Liver (tissue), 9 donors: Measurements from ENCODE around the gene EIF5B. TPM values are rescaled to one million over a fixed set of nuclear protein-coding genes. Genes with fewer than 3 reads are reported as not detected.
"Not testable (repeated sequence)": the region's sequence is repeated elsewhere in the genome, so short reads cannot be mapped to it uniquely, and the experiment has no call there.

Source experiments
- DNase-seq: peaks from one replicate; pipeline ENCODE4 v3.0.0-alpha.2; 2017; ENCODE audit warnings: low spot score
- H3K27ac ChIP-seq, 2 donors: one replicate each; pipeline ENCODE4 v1.7.0; 2013; ENCODE audit warnings: inconsistent platforms in 2 of 2, low read length in 2 of 2, control low read depth in 1 of 2, low read depth in 1 of 2, mild to moderate bottlenecking in 1 of 2
- H3K27me3 ChIP-seq, 4 donors: one replicate each; pipeline versions ENCODE4 v1.6.1 to v1.7.0; 2013; ENCODE audit warnings: low read length in 3 of 4, inconsistent platforms in 1 of 4, mild to moderate bottlenecking in 1 of 4, moderate library complexity in 1 of 4; ENCODE audit not compliant: control insufficient read depth in 4 of 4, insufficient read depth in 4 of 4
- H3K36me3 ChIP-seq, 4 donors: one replicate each; pipeline versions ENCODE4 v1.6.1 to v1.7.0; 2013; ENCODE audit warnings: low read length in 3 of 4, mild to moderate bottlenecking in 3 of 4, low read depth in 1 of 4, moderate library complexity in 1 of 4; ENCODE audit not compliant: control insufficient read depth in 4 of 4, insufficient read depth in 3 of 4
- H3K4me1 ChIP-seq, 4 donors: one replicate each; pipeline versions ENCODE4 v1.6.1 to v1.7.0; 2013; ENCODE audit warnings: low read length in 3 of 4, mild to moderate bottlenecking in 3 of 4, moderate library complexity in 1 of 4; ENCODE audit not compliant: control insufficient read depth in 4 of 4, insufficient read depth in 4 of 4
- H3K4me3 ChIP-seq, 3 donors: one replicate each; pipeline versions ENCODE4 v1.6.1 to v1.7.0; 2013; ENCODE audit warnings: low read length in 3 of 3, control low read depth in 1 of 3, low read depth in 1 of 3, mild to moderate bottlenecking in 1 of 3
- H3K9ac ChIP-seq, 2 donors: one replicate each; pipeline ENCODE4 v1.7.0; 2013; ENCODE audit warnings: low read length in 2 of 2, mild to moderate bottlenecking in 2 of 2, moderate library complexity in 2 of 2, control low read depth in 1 of 2, low read depth in 1 of 2
- H3K9me3 ChIP-seq, 4 donors: one replicate each; pipeline versions ENCODE4 v1.6.1 to v1.7.0; 2013; ENCODE audit warnings: low read length in 3 of 4; ENCODE audit not compliant: control insufficient read depth in 4 of 4
- CTCF ChIP-seq: fragments of 150-350 bp; IDR thresholded peaks from 2 replicates; pipeline ENCODE4 v1.5.1; 2017; ENCODE audit warnings: improper control_type of control experiment, low read depth, low read length; ENCODE audit not compliant: missing input control
- FOXA1 ChIP-seq: IDR thresholded peaks from 2 replicates; pipeline ENCODE4 v1.6.1; 2016; ENCODE audit warnings: antibody characterized with exemption
- FOXA2 ChIP-seq: IDR thresholded peaks from 2 replicates; pipeline ENCODE4 v1.6.1; 2016; ENCODE audit warnings: antibody characterized with exemption
- HNF4A ChIP-seq, 2 donors: conservative IDR thresholded peaks; 2 replicates each; pipeline ENCODE4 v1.6.1; 2016; ENCODE audit warnings: antibody characterized with exemption in 2 of 2, mild to moderate bottlenecking in 2 of 2
- HNF4G ChIP-seq: IDR thresholded peaks from 2 replicates; pipeline ENCODE4 v1.6.1; 2016; ENCODE audit warnings: antibody characterized with exemption
- JUND ChIP-seq, 2 donors: IDR thresholded peaks; 2 replicates each; pipeline ENCODE4 v1.6.1; 2016; ENCODE audit warnings: antibody characterized with exemption in 2 of 2
- MAX ChIP-seq: IDR thresholded peaks from 2 replicates; pipeline ENCODE4 v1.6.1; 2016; ENCODE audit warnings: antibody characterized with exemption
- NR2F2 ChIP-seq: IDR thresholded peaks from 2 replicates; pipeline ENCODE4 v1.6.1; 2016; ENCODE audit warnings: antibody characterized with exemption
- RAD21 ChIP-seq, 2 donors: IDR thresholded peaks; 2 replicates each; pipeline ENCODE4 v1.6.1; 2016; ENCODE audit warnings: antibody characterized with exemption in 2 of 2, mild to moderate bottlenecking in 2 of 2
- REST ChIP-seq: IDR thresholded peaks from 2 replicates; pipeline ENCODE4 v1.6.1; 2016; ENCODE audit warnings: antibody characterized with exemption, mild to moderate bottlenecking
- RXRA ChIP-seq, 2 donors: IDR thresholded peaks; 2 replicates each; pipeline ENCODE4 v1.6.1; 2017 to 2018; ENCODE audit warnings: antibody characterized with exemption in 2 of 2, mild to moderate bottlenecking in 1 of 2
- SP1 ChIP-seq: IDR thresholded peaks from 2 replicates; pipeline ENCODE4 v1.6.1; 2018; ENCODE audit warnings: antibody characterized with exemption, mild to moderate bottlenecking
- TAF1 ChIP-seq: conservative IDR thresholded peaks from 2 replicates; pipeline ENCODE4 v1.6.1; 2016; ENCODE audit warnings: antibody characterized with exemption, mild to moderate bottlenecking
- YY1 ChIP-seq: IDR thresholded peaks from 2 replicates; pipeline ENCODE4 v1.6.1; 2016; ENCODE audit warnings: antibody characterized with exemption, mild to moderate bottlenecking
- ZBTB33 ChIP-seq: IDR thresholded peaks from 2 replicates; pipeline ENCODE4 v1.6.1; 2016; ENCODE audit warnings: antibody characterized with exemption
- WGBS: extraction: QIAGEN DNeasy Blood & Tissue Kit; methylation state at CpG from one replicate; pipeline ENCODE4 v1.1.7; 2013; 5-methylcytosine and 5-hydroxymethylcytosine counted together
- polyA plus RNA-seq, 2 donors: library from polyadenylated mRNA; stranded (reverse) in 1 of 2; unstranded in 1 of 2; fragments of 200-250 nt in 1 of 2; fragments of >200 nt in 1 of 2; fragmentation: Nextera tagmentation in 1 of 2; extraction: Ambion mirVana in 1 of 2; gene quantifications; one replicate each; pipeline versions ENCODE4 v1.2.1 to v1.2.3, GENCODE V29; 2013 to 2015
- total RNA-seq, 2 donors: library from RNA; depleted of rRNA; stranded (reverse); fragments of >200 nt; gene quantifications; one replicate each; pipeline ENCODE4 v1.2.3, GENCODE V29; 2014
- donor health status: healthy.
- donor health status: healthy.
- donor health status: healthy.
- donor health status: healthy.
- donor health status: healthy.

The EIF5B gene
- total and polyA plus RNA-seq, 4 donors: 10.2 to 23.7 (median 17.7) TPM

GRCh38 chr2:99350194-99350593 lies 13.0 kb downstream of the EIF5B start:
- DNase-seq: no peak
- Histone ChIP-seq H3K27ac (no peak overlapping the region), H3K36me3 (no peaks in the 10 kb centered on the region), H3K4me3 (no peak overlapping the region), H3K27me3 (no peaks in the 10 kb centered on the region), H3K9me3 (no peaks in the 10 kb centered on the region), H3K4me1 (peaks cover 0 to 1% (median 0%) of the 10 kb centered on the region in 4 donors), H3K9ac (no peak overlapping the region)
- TF ChIP-seq FOXA2: no peak
- no peak for TF ChIP-seq RAD21 (IDR thresholded peaks at IDR 0.05)
- no peak for TF ChIP-seq FOXA1
- no peak for TF ChIP-seq RXRA (IDR thresholded peaks at IDR 0.05)
- no peak for TF ChIP-seq TAF1
- no peak for TF ChIP-seq SP1
- no peak for TF ChIP-seq MAX
- TF ChIP-seq JUND (IDR thresholded peaks at IDR 0.05): no peak
- TF ChIP-seq HNF4A (conservative IDR thresholded peaks at IDR 0.05): no peak
- TF ChIP-seq ZBTB33: no peak

GRCh38 chr2:99354070-99354469 lies 16.9 kb downstream of the EIF5B start:
- Histone ChIP-seq H3K27ac (no peak overlapping the region), H3K9me3 (no peaks in the 10 kb centered on the region), H3K27me3 (no peaks in the 10 kb centered on the region), H3K36me3 (no peaks in the 10 kb centered on the region), H3K4me3 (no peak overlapping the region), H3K9ac (no peak overlapping the region), H3K4me1 (peaks cover 0 to 1% (median 0%) of the 10 kb centered on the region in 4 donors)
- TF ChIP-seq SP1: no peak
- TF ChIP-seq MAX: no peak
- no peak for TF ChIP-seq JUND (IDR thresholded peaks at IDR 0.05)
- no peak for TF ChIP-seq YY1
- no peak for TF ChIP-seq HNF4A (conservative IDR thresholded peaks at IDR 0.05)
- TF ChIP-seq CTCF: no peak
- no peak for TF ChIP-seq FOXA1
- no peak for TF ChIP-seq HNF4G
- no peak for TF ChIP-seq ZBTB33
- TF ChIP-seq REST: no peak
- TF ChIP-seq FOXA2: no peak
- TF ChIP-seq NR2F2: no peak
- TF ChIP-seq TAF1: no peak
- WGBS: 95% methylated on average over 1 of the region's 1 CpG
- no peak for DNase-seq

- H3K9me3 ChIP-seq, H3K4me3 ChIP-seq, H3K4me1 ChIP-seq, H3K27ac ChIP-seq, DNase-seq, H3K9ac ChIP-seq, H3K36me3 ChIP-seq, H3K27me3 ChIP-seq: not testable (repeated sequence)
- 95% methylated on average over 8 of the region's 8 CpGs for WGBS
Measured at GRCh38 chr2:99354825-99355224, 17.6 kb downstream of the EIF5B start.
